Measurements from ENCODE around the gene TTC24. TPM values are rescaled to one million over a fixed set of nuclear protein-coding genes. Genes with fewer than 3 reads are reported as not detected.

Gene TTC24
- polyA plus RNA-seq, 1 donor from 2014 or later, result not detected

GRCh38 chr1:156538711-156539440 lies 40.6 kb upstream of the TTC24 start:
- Histone ChIP-seq H3K36me3 (ENCODE audit: insufficient read depth, low read length) (no peaks in the 10 kb centered on the region), H3K4me3 (ENCODE audit: low read length) (no peak overlapping the region), H3K9ac (ENCODE audit: low read length) (no peak overlapping the region), H3K9me2 (ENCODE audit: insufficient read depth, low read length) (no peaks in the 10 kb centered on the region), H3K79me2 (replicated peaks; ENCODE audit: insufficient read depth, low read length) (no peaks in the 10 kb centered on the region), H3K27me3 (ENCODE audit: insufficient read depth, low read depth, low read length) (no peaks in the 10 kb centered on the region), H2AFZ (ENCODE audit: low read depth, low read length) (no peak overlapping the region), H3K4me2 (ENCODE audit: low read length) (no peak overlapping the region), H3F3A (ENCODE audit: insufficient read depth, low read length, poor library complexity, severe bottlenecking) (no peaks in the 10 kb centered on the region), H3K27ac (ENCODE audit: low read length) (no peak overlapping the region), H4K20me1 (ENCODE audit: insufficient read depth) (no peaks in the 10 kb centered on the region), H3K9me3 (ENCODE audit: low read length) (no peaks in the 10 kb centered on the region)
- TF ChIP-seq SMC3 (conservative IDR thresholded peaks at IDR 0.05; ENCODE audit: poor library complexity), result no peak
- TF ChIP-seq CTCF (IDR thresholded peaks at IDR 0.05; ENCODE audit: poor library complexity, severe bottlenecking), result no peak
- TF ChIP-seq REST (IDR thresholded peaks at IDR 0.05; ENCODE audit: borderline replicate concordance), result no peak
- TF ChIP-seq POLR2AphosphoS5 (IDR thresholded peaks at IDR 0.05), result no peak
- TF ChIP-seq MXI1 (conservative IDR thresholded peaks at IDR 0.05; ENCODE audit: poor library complexity, severe bottlenecking), result no peak
- TF ChIP-seq TAF1 (IDR thresholded peaks at IDR 0.05; ENCODE audit: low read depth), result no peak
- TF ChIP-seq EZH2 (IDR thresholded peaks at IDR 0.05; ENCODE audit: borderline replicate concordance, insufficient read depth, low read length, poor library complexity, severe bottlenecking), result no peak
- TF ChIP-seq RAD21 (conservative IDR thresholded peaks at IDR 0.05), result no peak
- TF ChIP-seq EP300 (conservative IDR thresholded peaks at IDR 0.05; ENCODE audit: poor library complexity, severe bottlenecking), result no peak

- Histone ChIP-seq H3K4me2 (ENCODE audit: low read length) (no peak overlapping the region), H3K79me2 (replicated peaks; ENCODE audit: insufficient read depth, low read length) (no peaks in the 10 kb centered on the region), H3K9ac (ENCODE audit: low read length) (no peak overlapping the region), H2AFZ (ENCODE audit: low read depth, low read length) (no peak overlapping the region), H3K27ac (ENCODE audit: low read length) (no peak overlapping the region), H3F3A (ENCODE audit: insufficient read depth, low read length, poor library complexity, severe bottlenecking) (no peaks in the 10 kb centered on the region), H3K36me3 (ENCODE audit: insufficient read depth, low read length) (no peaks in the 10 kb centered on the region), H3K9me3 (ENCODE audit: low read length) (no peaks in the 10 kb centered on the region), H3K4me3 (ENCODE audit: low read length) (no peak overlapping the region), H3K27me3 (ENCODE audit: insufficient read depth, low read depth, low read length) (no peaks in the 10 kb centered on the region), H4K20me1 (ENCODE audit: insufficient read depth) (no peaks in the 10 kb centered on the region), H3K9me2 (ENCODE audit: insufficient read depth, low read length) (no peaks in the 10 kb centered on the region)
- no peak for TF ChIP-seq RAD21 (conservative IDR thresholded peaks at IDR 0.05)
- TF ChIP-seq POLR2AphosphoS5 (IDR thresholded peaks at IDR 0.05), result no peak
Observed at GRCh38 chr1:156539818-156540355, 39.6 kb upstream of the TTC24 start.

Measured in neural cell (in vitro differentiated cells).